T-helper 1 cell treated with Interleukin-12 subunit alpha and Interleukin-12 subunit beta and Interleukin-4 antibody, amounts not matched to agents 30 μg/mL and 1 μg/mL, for 36 hours (primary cell): ENCODE results near the gene FRMD1.

Experiments
- H3K27ac Mint-ChIP-seq: one replicate; pipeline ENCODE4 v1.8.0; 2021; ENCODE audit warnings: mild to moderate bottlenecking, mixed read lengths
- H3K27me3 Mint-ChIP-seq: one replicate; pipeline ENCODE4 v1.8.0; 2021; ENCODE audit warnings: low read depth, mixed read lengths
- H3K36me3 Mint-ChIP-seq: one replicate; pipeline ENCODE4 v1.8.0; 2021; ENCODE audit warnings: low read depth, mixed read lengths
- H3K4me1 Mint-ChIP-seq: one replicate; pipeline ENCODE4 v1.8.0; 2021; ENCODE audit warnings: low read depth, mixed read lengths
- H3K4me3 Mint-ChIP-seq: one replicate; pipeline ENCODE4 v1.8.0; 2021; ENCODE audit warnings: mild to moderate bottlenecking, moderate library complexity, mixed read lengths
- H3K9me3 Mint-ChIP-seq: one replicate; pipeline ENCODE4 v1.8.0; 2021; ENCODE audit warnings: mixed read lengths

FRMD1 gene

GRCh38 chr6:168118935-168119334 lies 39.9 kb upstream of the FRMD1 start:
- Mint-ChIP-seq H3K9me3 (peaks cover 9% of the 10 kb centered on the region), H3K27ac (no peak overlapping the region), H3K36me3 (no peaks in the 10 kb centered on the region), H3K27me3 (no peaks in the 10 kb centered on the region), H3K4me1 (no peaks in the 10 kb centered on the region), H3K4me3 (no peak overlapping the region)

- Mint-ChIP-seq H3K27me3 (no peaks in the 10 kb centered on the region), H3K4me3 (no peak overlapping the region), H3K9me3 (peaks cover 7% of the 10 kb centered on the region), H3K36me3 (no peaks in the 10 kb centered on the region), H3K4me1 (no peaks in the 10 kb centered on the region), H3K27ac (no peak overlapping the region)
Measured at GRCh38 chr6:168117942-168118341, 38.9 kb upstream of the FRMD1 start.

GRCh38 chr6:168116975-168117899 lies 38.2 kb upstream of the FRMD1 start:
- no peaks in the 10 kb centered on the region for H3K27me3 Mint-ChIP-seq
- no peak overlapping the region for H3K4me3 Mint-ChIP-seq
- H3K36me3 Mint-ChIP-seq, result no peaks in the 10 kb centered on the region
- H3K27ac Mint-ChIP-seq, result no peak overlapping the region
- no peaks in the 10 kb centered on the region for H3K4me1 Mint-ChIP-seq
- H3K9me3 Mint-ChIP-seq, result peaks cover 3% of the 10 kb centered on the region

- no peaks in the 10 kb centered on the region for H3K27me3 Mint-ChIP-seq
- H3K27ac Mint-ChIP-seq, result no peak overlapping the region
- H3K36me3 Mint-ChIP-seq, result no peaks in the 10 kb centered on the region
- peaks cover 3% of the 10 kb centered on the region for H3K9me3 Mint-ChIP-seq
- H3K4me3 Mint-ChIP-seq, result no peak overlapping the region
- no peaks in the 10 kb centered on the region for H3K4me1 Mint-ChIP-seq
Measured at GRCh38 chr6:168116438-168116974, 37.5 kb upstream of the FRMD1 start.

GRCh38 chr6:168115748-168116437 lies 36.9 kb upstream of the FRMD1 start:
- no peaks in the 10 kb centered on the region for H3K36me3 Mint-ChIP-seq
- H3K27me3 Mint-ChIP-seq, result no peaks in the 10 kb centered on the region
- no peak overlapping the region for H3K4me3 Mint-ChIP-seq
- peaks cover 3% of the 10 kb centered on the region for H3K9me3 Mint-ChIP-seq
- no peaks in the 10 kb centered on the region for H3K4me1 Mint-ChIP-seq
- H3K27ac Mint-ChIP-seq, result no peak overlapping the region

- H3K27me3 Mint-ChIP-seq, result no peaks in the 10 kb centered on the region
- no peak overlapping the region for H3K4me3 Mint-ChIP-seq
- no peaks in the 10 kb centered on the region for H3K4me1 Mint-ChIP-seq
- no peak overlapping the region for H3K27ac Mint-ChIP-seq
- peaks cover 3% of the 10 kb centered on the region for H3K9me3 Mint-ChIP-seq
- H3K36me3 Mint-ChIP-seq, result no peaks in the 10 kb centered on the region
Measured at GRCh38 chr6:168113226-168113625, 34.2 kb upstream of the FRMD1 start.

- no peak overlapping the region for H3K4me3 Mint-ChIP-seq
- H3K27me3 Mint-ChIP-seq, result no peaks in the 10 kb centered on the region
- peaks cover 3% of the 10 kb centered on the region for H3K9me3 Mint-ChIP-seq
- H3K36me3 Mint-ChIP-seq, result no peaks in the 10 kb centered on the region
- no peaks in the 10 kb centered on the region for H3K4me1 Mint-ChIP-seq
- H3K27ac Mint-ChIP-seq, result no peak overlapping the region
Measured at GRCh38 chr6:168111911-168112310, 32.9 kb upstream of the FRMD1 start.

- Mint-ChIP-seq H3K36me3 (no peaks in the 10 kb centered on the region), H3K4me1 (no peaks in the 10 kb centered on the region), H3K9me3 (peaks cover 1% of the 10 kb centered on the region), H3K27ac (no peak overlapping the region), H3K27me3 (no peaks in the 10 kb centered on the region), H3K4me3 (no peak overlapping the region)
Measured at GRCh38 chr6:168110437-168110836, 31.4 kb upstream of the FRMD1 start.

- Mint-ChIP-seq H3K27ac (no peak overlapping the region), H3K9me3 (no peaks in the 10 kb centered on the region), H3K36me3 (no peaks in the 10 kb centered on the region), H3K4me1 (no peaks in the 10 kb centered on the region), H3K27me3 (peaks cover 4% of the 10 kb centered on the region), H3K4me3 (no peak overlapping the region)
Measured at GRCh38 chr6:168109171-168109570, 30.2 kb upstream of the FRMD1 start.

- Mint-ChIP-seq H3K4me3 (no peak overlapping the region), H3K4me1 (no peaks in the 10 kb centered on the region), H3K27me3 (peaks cover 20% of the 10 kb centered on the region), H3K9me3 (no peaks in the 10 kb centered on the region), H3K27ac (no peak overlapping the region), H3K36me3 (no peaks in the 10 kb centered on the region)
Measured at GRCh38 chr6:168107191-168107983, 28.4 kb upstream of the FRMD1 start.

GRCh38 chr6:168106633-168107005 lies 27.6 kb upstream of the FRMD1 start:
- H3K36me3 Mint-ChIP-seq, result no peaks in the 10 kb centered on the region
- H3K4me1 Mint-ChIP-seq, result no peaks in the 10 kb centered on the region
- H3K27ac Mint-ChIP-seq, result no peak overlapping the region
- no peaks in the 10 kb centered on the region for H3K9me3 Mint-ChIP-seq
- H3K27me3 Mint-ChIP-seq, result peaks cover 28% of the 10 kb centered on the region
- H3K4me3 Mint-ChIP-seq, result no peak overlapping the region

- Mint-ChIP-seq H3K36me3 (no peaks in the 10 kb centered on the region), H3K9me3 (no peaks in the 10 kb centered on the region), H3K27ac (no peak overlapping the region), H3K4me3 (no peak overlapping the region), H3K27me3 (peaks cover 28% of the 10 kb centered on the region), H3K4me1 (no peaks in the 10 kb centered on the region)
Measured at GRCh38 chr6:168105813-168106632, 27.0 kb upstream of the FRMD1 start.

- Mint-ChIP-seq H3K27ac (no peak overlapping the region), H3K27me3 (peaks cover 32% of the 10 kb centered on the region), H3K4me3 (no peak overlapping the region), H3K4me1 (no peaks in the 10 kb centered on the region), H3K36me3 (no peaks in the 10 kb centered on the region), H3K9me3 (no peaks in the 10 kb centered on the region)
Measured at GRCh38 chr6:168104636-168105035, 25.6 kb upstream of the FRMD1 start.
